Measurements from ENCODE around the gene TGFB3. TPM values are rescaled to one million over a fixed set of nuclear protein-coding genes. Genes with fewer than 3 reads are reported as not detected.

TGFB3 gene
- total and polyA plus RNA-seq, 2 experiments from 2014 or later = 11.6 to 13.9 TPM

- Histone ChIP-seq H3K4me3 (peak overlapping the region; percentile 91), H3K27ac (peak overlapping the region; percentile 81), H3K36me3 (no peaks in the 10 kb centered on the region), H3K4me1 (ENCODE audit: low read depth) (peaks cover 28% of the 10 kb centered on the region), H3K9me3 (ENCODE audit: low read depth) (no peaks in the 10 kb centered on the region), H3K27me3 (no peaks in the 10 kb centered on the region)
- peak; percentile 87 to 88 for DNase-seq (ENCODE audit: low read depth in 1 of 2, low spot score in 1 of 2)
- peak; percentile 50 for TF ChIP-seq CTCF (IDR thresholded peaks at IDR 0.05; ENCODE audit: low read depth, low read length)
Measured at GRCh38 chr14:75982266-75983018, 647 bp upstream of the TGFB3 start.

DNA sequence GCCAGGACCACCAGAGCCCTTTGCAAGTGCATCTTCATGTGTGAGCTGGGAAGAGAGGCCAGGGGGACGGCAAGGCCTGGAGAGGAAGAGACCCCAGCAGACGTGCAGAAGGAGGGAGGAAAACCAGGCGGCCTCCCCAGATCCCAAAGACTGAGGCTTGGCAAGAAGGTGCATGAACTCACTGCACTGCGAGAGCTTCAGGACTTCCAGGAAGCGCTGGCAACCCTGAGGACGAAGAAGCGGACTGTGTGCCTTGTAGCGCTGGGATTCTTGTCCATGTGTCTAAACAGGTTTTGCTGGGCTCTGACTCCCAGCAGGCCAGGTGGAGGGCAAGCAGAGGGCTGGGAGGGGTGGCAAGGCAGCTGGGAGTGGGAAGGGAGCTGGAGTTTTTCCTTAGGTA lies 939 bp downstream of the TGFB3 start:
- peak in 1 of 2 donors; percentile 40 for DNase-seq (ENCODE audit: low read depth in 1 of 2, low spot score in 1 of 2)
- Histone ChIP-seq H3K27ac (no peak overlapping the region), H3K9me3 (ENCODE audit: low read depth) (no peaks in the 10 kb centered on the region), H3K27me3 (no peaks in the 10 kb centered on the region), H3K36me3 (no peaks in the 10 kb centered on the region), H3K4me3 (no peak overlapping the region), H3K4me1 (ENCODE audit: low read depth) (peaks cover 22% of the 10 kb centered on the region)
- no peak for TF ChIP-seq CTCF (IDR thresholded peaks at IDR 0.05; ENCODE audit: low read depth, low read length)

- Histone ChIP-seq H3K27ac (no peak overlapping the region), H3K4me3 (no peak overlapping the region)
- TF ChIP-seq CTCF (IDR thresholded peaks at IDR 0.05; ENCODE audit: low read depth, low read length) = no peak
Measured at GRCh38 chr14:75979648-75980565, 1.9 kb downstream of the TGFB3 start.

DNA sequence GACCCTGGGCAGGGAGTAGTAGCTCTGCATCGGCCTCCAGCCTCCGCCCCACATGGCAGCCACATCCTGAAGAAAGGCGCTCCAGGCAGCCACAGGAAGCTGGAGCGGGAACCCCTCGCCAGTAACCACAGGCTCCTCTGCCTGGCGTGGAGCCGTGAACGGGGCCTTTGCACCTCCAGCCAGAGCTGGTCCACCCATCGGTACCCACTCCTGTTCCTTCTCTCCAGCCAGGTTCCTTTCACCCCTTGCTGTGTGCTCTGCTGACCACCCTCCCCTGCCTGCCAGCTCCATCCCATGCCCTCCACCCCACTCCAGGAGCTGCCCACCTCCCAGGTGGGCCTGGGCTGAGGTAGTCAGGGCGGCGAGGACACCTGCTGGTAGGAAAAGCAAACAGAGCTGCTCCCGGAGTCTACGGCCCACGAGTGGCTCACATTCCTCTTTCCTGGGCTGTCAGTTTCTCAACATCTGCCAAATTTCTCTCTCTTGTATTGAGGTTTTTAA lies 2.7 kb downstream of the TGFB3 start:
- Histone ChIP-seq H3K36me3 (no peaks in the 10 kb centered on the region), H3K27me3 (no peaks in the 10 kb centered on the region), H3K4me3 (no peak overlapping the region), H3K27ac (no peak overlapping the region), H3K4me1 (ENCODE audit: low read depth) (peaks cover 22% of the 10 kb centered on the region), H3K9me3 (ENCODE audit: low read depth) (no peaks in the 10 kb centered on the region)
- DNase-seq (ENCODE audit: low read depth in 1 of 2, low spot score in 1 of 2) = peak; percentile 63 to 66
- TF ChIP-seq CTCF (IDR thresholded peaks at IDR 0.05; ENCODE audit: low read depth, low read length) = peak; percentile 76

More at GRCh38 chr14:75979648-75980565, 1.9 kb downstream of the TGFB3 start:
- peak in 1 of 2 donors; percentile 40 for DNase-seq (ENCODE audit: low read depth in 1 of 2, low spot score in 1 of 2)
- H3K4me1 ChIP-seq (ENCODE audit: low read depth) = peaks cover 22% of the 10 kb centered on the region
- H3K9me3 ChIP-seq (ENCODE audit: low read depth) = no peaks in the 10 kb centered on the region
- H3K27me3 ChIP-seq = no peaks in the 10 kb centered on the region
- no peaks in the 10 kb centered on the region for H3K36me3 ChIP-seq

- Histone ChIP-seq H3K27me3 (no peaks in the 10 kb centered on the region), H3K4me3 (no peak overlapping the region), H3K36me3 (no peaks in the 10 kb centered on the region), H3K27ac (no peak overlapping the region), H3K9me3 (ENCODE audit: low read depth) (no peaks in the 10 kb centered on the region), H3K4me1 (ENCODE audit: low read depth) (peaks cover 23% of the 10 kb centered on the region)
- no peak for DNase-seq (ENCODE audit: low read depth in 1 of 2, low spot score in 1 of 2)
- no peak for TF ChIP-seq CTCF (IDR thresholded peaks at IDR 0.05; ENCODE audit: low read depth, low read length)
Measured at GRCh38 chr14:75978249-75978731, 3.5 kb downstream of the TGFB3 start.

Measured in cardiac muscle cell (in vitro differentiated cells and primary cell).